Uterus (tissue), 2 donors: ENCODE results near the gene NKG7.

Source experiments
- POLR2A ChIP-seq, 2 donors: fragments of 450-650 bp; IDR thresholded peaks; one replicate each; pipeline ENCODE4 v1.6.1; 2016; ENCODE audit warnings: antibody characterized with exemption in 2 of 2, mild to moderate bottlenecking in 1 of 2, moderate library complexity in 1 of 2
- TF ChIP-seq, protein P1 (sequence below), 4 experiments: fragments of 200-600 bp in 2 of 4; fragments of 450-650 bp in 2 of 4; sonication (generic) in 2 of 4; IDR thresholded peaks; one replicate each; pipeline ENCODE4 v1.5.1; 2016 to 2019; ENCODE audit warnings: antibody characterized with exemption in 4 of 4, mild to moderate bottlenecking in 2 of 4, moderate library complexity in 1 of 4

DNA sequence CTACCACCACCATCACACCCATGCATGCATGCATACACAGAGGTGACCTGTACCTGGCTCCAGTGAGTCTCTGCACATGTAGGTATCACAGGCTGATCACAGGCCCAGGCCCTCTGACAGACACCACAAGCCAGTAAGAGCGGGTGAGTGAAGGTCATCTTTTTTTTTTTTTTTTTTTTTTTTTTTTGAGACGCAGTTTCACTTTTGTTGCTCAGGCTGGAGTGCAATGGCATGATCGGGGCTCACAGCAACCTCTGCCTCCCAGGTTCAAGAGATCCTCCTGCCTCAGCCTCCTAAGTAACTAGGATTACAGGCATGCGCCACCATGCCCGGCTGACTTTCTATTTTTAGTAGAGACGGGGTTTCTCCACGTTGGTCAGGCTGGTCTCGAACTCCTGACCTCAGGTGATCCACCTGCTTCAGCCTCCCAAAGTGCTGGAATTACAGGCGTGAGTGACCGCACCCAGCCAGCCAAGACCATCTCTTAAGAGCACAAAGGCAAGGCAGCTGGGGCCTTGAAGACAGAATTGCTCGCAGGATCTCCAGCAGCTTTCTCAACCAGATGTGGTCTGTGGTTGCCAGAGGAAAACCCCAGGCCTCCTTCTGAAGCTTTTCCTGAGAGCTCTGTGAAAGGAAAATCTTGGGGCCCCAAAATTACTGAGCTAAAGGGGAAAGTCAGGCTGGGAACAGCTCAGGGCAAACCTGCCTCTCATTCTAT lies 3.2 kb upstream of the NKG7 start:
- TF ChIP-seq, protein P1, sequence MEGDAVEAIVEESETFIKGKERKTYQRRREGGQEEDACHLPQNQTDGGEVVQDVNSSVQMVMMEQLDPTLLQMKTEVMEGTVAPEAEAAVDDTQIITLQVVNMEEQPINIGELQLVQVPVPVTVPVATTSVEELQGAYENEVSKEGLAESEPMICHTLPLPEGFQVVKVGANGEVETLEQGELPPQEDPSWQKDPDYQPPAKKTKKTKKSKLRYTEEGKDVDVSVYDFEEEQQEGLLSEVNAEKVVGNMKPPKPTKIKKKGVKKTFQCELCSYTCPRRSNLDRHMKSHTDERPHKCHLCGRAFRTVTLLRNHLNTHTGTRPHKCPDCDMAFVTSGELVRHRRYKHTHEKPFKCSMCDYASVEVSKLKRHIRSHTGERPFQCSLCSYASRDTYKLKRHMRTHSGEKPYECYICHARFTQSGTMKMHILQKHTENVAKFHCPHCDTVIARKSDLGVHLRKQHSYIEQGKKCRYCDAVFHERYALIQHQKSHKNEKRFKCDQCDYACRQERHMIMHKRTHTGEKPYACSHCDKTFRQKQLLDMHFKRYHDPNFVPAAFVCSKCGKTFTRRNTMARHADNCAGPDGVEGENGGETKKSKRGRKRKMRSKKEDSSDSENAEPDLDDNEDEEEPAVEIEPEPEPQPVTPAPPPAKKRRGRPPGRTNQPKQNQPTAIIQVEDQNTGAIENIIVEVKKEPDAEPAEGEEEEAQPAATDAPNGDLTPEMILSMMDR (IDR thresholded peaks at IDR 0.05) = no peak
- no peak for TF ChIP-seq POLR2A (IDR thresholded peaks at IDR 0.05)
